Ovary (tissue), 9 donors: ENCODE results near the gene MSANTD2. TPM values are rescaled to one million over a fixed set of nuclear protein-coding genes. Genes with fewer than 3 reads are reported as not detected.

Source experiments
- DNase-seq, 5 donors: peaks; one replicate each; pipeline ENCODE4 v3.0.0-alpha.2; 2019 to 2020
- H3K27ac ChIP-seq, 2 donors: fragments of 200-600 bp; one replicate each; pipeline versions ENCODE4 v1.5.1 to v1.8.0; 2019 to 2022
- H3K27me3 ChIP-seq: fragments of 200-600 bp; one replicate; pipeline ENCODE4 v1.8.0; 2022
- H3K36me3 ChIP-seq: fragments of 200-600 bp; sonication (generic); one replicate; pipeline ENCODE4 v1.5.1; 2019
- H3K4me1 ChIP-seq: one replicate; pipeline ENCODE4 v1.8.1; 2013; ENCODE audit warnings: mild to moderate bottlenecking, moderate library complexity; ENCODE audit not compliant: insufficient read depth
- H3K4me3 ChIP-seq: fragments of 200-600 bp; sonication (generic); one replicate; pipeline ENCODE4 v1.5.1; 2017
- H3K9me3 ChIP-seq, 2 donors: fragments of 200-600 bp in 1 of 2; sonication (generic) in 1 of 2; one replicate each; pipeline versions ENCODE4 v1.5.1 to v1.8.1; 2013 to 2019; ENCODE audit warnings: mild to moderate bottlenecking in 1 of 2, moderate library complexity in 1 of 2
- CTCF ChIP-seq, 3 donors: fragments of 450-650 bp in 2 of 3; fragments of 200-600 bp in 1 of 3; IDR thresholded peaks; one replicate each; pipeline versions ENCODE4 v1.5.1 to v1.8.0; 2016 to 2022; ENCODE audit warnings: antibody characterized with exemption in 3 of 3, mild to moderate bottlenecking in 1 of 3
- EP300 ChIP-seq: sonication (generic); formaldehyde crosslinking; IDR thresholded peaks from one replicate; pipeline ENCODE4 v1.6.1; 2017; ENCODE audit warnings: antibody characterized with exemption
- POLR2A ChIP-seq: fragments of 450-650 bp; IDR thresholded peaks from one replicate; pipeline ENCODE4 v1.6.1; 2017; ENCODE audit warnings: antibody characterized with exemption, mild to moderate bottlenecking, moderate library complexity
- WGBS, 3 donors: extraction: QIAGEN DNeasy Blood & Tissue Kit in 1 of 3; methylation state at CpG; one replicate each; pipeline versions ENCODE4 v1.1.5 to v1.1.7; 2013 to 2017; 5-methylcytosine and 5-hydroxymethylcytosine counted together
- intact Hi-C, 4 donors: fragments of 100-400 bp; cut with DNase I; formaldehyde crosslinking; loops; one replicate each; pipeline versions ENCODE4 v1.11.0 to v1.15.1; 2022 to 2023
- polyA plus RNA-seq, 2 donors: library from polyadenylated mRNA; stranded (reverse); fragments of 200-250 nt in 1 of 2; fragments of 350-450 nt in 1 of 2; fragmentation: Illumina TruSeq in 1 of 2; extraction: RNeasy Lipid Tissue Mini Kit (QIAGEN cat#74804) in 1 of 2; gene quantifications; one replicate each; pipeline ENCODE4 v1.2.3, GENCODE V29; 2013 to 2014
- total RNA-seq, 7 donors: library from RNA; depleted of rRNA in 2 of 7; stranded (reverse); fragments of >200 nt in 2 of 7; fragmentation: NEBNext Ultra II Directional in 3 of 7; extraction: Animal tissue kit (Norgen Biotek cat#: 25700) in 3 of 7; gene quantifications; one replicate each; pipeline versions ENCODE4 v1.1.0 to v1.2.4, GENCODE V29; 2016 to 2023
- donor health status: DM: no; HTN: no; CAD: no; lungs with moderate emphysema.
- donor health status: DM: no; HTN: no; CAD: no.
- donor health status: Bipolar disorder and iron deficiency.
- donor health status: DM: yes; HTN: yes; CAD: no.
- donor health status: DM: no; HTN: no; CAD: no.
- donor health status: DM: yes; HTN: yes; CAD: no.

Gene MSANTD2
- total and polyA plus RNA-seq, 9 donors: 9.9 to 19.4 (median 16.7) TPM

- Histone ChIP-seq H3K27ac (no peak overlapping the region), H3K4me1 (peaks cover 5% of the 10 kb centered on the region), H3K9me3 (no peaks in the 10 kb centered on the region), H3K4me3 (no peak overlapping the region), H3K36me3 (no peaks in the 10 kb centered on the region), H3K27me3 (peaks cover 13% of the 10 kb centered on the region)
- TF ChIP-seq POLR2A (no peak), CTCF (IDR thresholded peaks at IDR 0.05) (no peak), EP300 (no peak)
- DNase-seq: no peak
- 15 to 34% (median 32%) methylated on average over 4 of the region's 4 CpGs for WGBS, 3 donors
- intact Hi-C loops: loop anchor here in 3 of 4 donors (5.0 to 10.0 kb wide), 3 partner anchors 78 to 185 kb away; partner anchors contain the start of gene ESAM (in 1 of the 3)
These were observed 42.1 kb upstream of the MSANTD2 start for GRCh38 chr11:124842305-124842704.

GRCh38 chr11:124841840-124842239, 41.6 kb upstream of the MSANTD2 start:
- TF ChIP-seq EP300 (no peak), POLR2A (no peak), CTCF (IDR thresholded peaks at IDR 0.05) (no peak)
- 56 to 78% (median 68%) methylated on average over 2 of the region's 2 CpGs for WGBS, 3 donors

GRCh38 chr11:124841201-124841600, 41.0 kb upstream of the MSANTD2 start:
- H3K9me3 ChIP-seq: no peaks in the 10 kb centered on the region
- H3K36me3 ChIP-seq: no peaks in the 10 kb centered on the region
- no peak for DNase-seq
- H3K27ac ChIP-seq: no peak overlapping the region
- intact Hi-C loops: loop anchor here in 3 of 4 donors (5.0 to 10.0 kb wide), 3 partner anchors 76 to 184 kb away; partner anchors contain the start of gene ESAM (in 1 of the 3)
- 63 to 64% (median 63%) methylated on average over 3 of the region's 3 CpGs for WGBS, 3 donors
- H3K27me3 ChIP-seq: peaks cover 13% of the 10 kb centered on the region
- peaks cover 6% of the 10 kb centered on the region for H3K4me1 ChIP-seq
- TF ChIP-seq EP300 (no peak), CTCF (IDR thresholded peaks at IDR 0.05) (no peak), POLR2A (no peak)
- no peak overlapping the region for H3K4me3 ChIP-seq

More at GRCh38 chr11:124841840-124842239, 41.6 kb upstream of the MSANTD2 start:
- Histone ChIP-seq H3K27me3 (peaks cover 13% of the 10 kb centered on the region), H3K36me3 (no peaks in the 10 kb centered on the region), H3K4me1 (peaks cover 5% of the 10 kb centered on the region), H3K27ac (no peak overlapping the region), H3K4me3 (no peak overlapping the region), H3K9me3 (no peaks in the 10 kb centered on the region)
- intact Hi-C loops: loop anchor here in 3 of 4 donors (5.0 to 10.0 kb wide), 3 partner anchors 77 to 185 kb away; partner anchors contain the start of gene ESAM (in 1 of the 3)
- no peak for DNase-seq

- peaks cover 6% of the 10 kb centered on the region for H3K4me1 ChIP-seq
- no peaks in the 10 kb centered on the region for H3K36me3 ChIP-seq
- H3K27me3 ChIP-seq: peaks cover 10% of the 10 kb centered on the region
- no peak overlapping the region for H3K27ac ChIP-seq
- WGBS, 3 donors: 79 to 86% (median 80%) methylated on average over 1 of the region's 1 CpG
- TF ChIP-seq CTCF (IDR thresholded peaks at IDR 0.05): no peak
- no peak for TF ChIP-seq POLR2A
- TF ChIP-seq EP300: no peak
- no peak overlapping the region for H3K4me3 ChIP-seq
- intact Hi-C loops: loop anchor here in 3 of 4 donors (5.0 to 10.0 kb wide), 3 partner anchors 76 to 183 kb away; partner anchors contain the start of gene ESAM (in 1 of the 3)
- H3K9me3 ChIP-seq: no peaks in the 10 kb centered on the region
- DNase-seq: no peak
These were observed 40.5 kb upstream of the MSANTD2 start for GRCh38 chr11:124840666-124841065.
